Neural cell (in vitro differentiated cells): ENCODE results near the gene LONRF3. TPM values are rescaled to one million over a fixed set of nuclear protein-coding genes. Genes with fewer than 3 reads are reported as not detected.

ENCODE experiments used
- H2AFZ ChIP-seq: fragments of 200-600, 300-800 bp; sonication (generic), shearing (Covaris generic); 2 replicates; pipeline ENCODE4 v1.6.0; 2014; ENCODE audit warnings: low read depth, mild to moderate bottlenecking, antibody characterized with exemption, low read length, moderate library complexity
- H3F3A ChIP-seq: fragments of 200-600 bp; shearing (Covaris generic); 2 replicates; pipeline ENCODE4 v1.6.1; 2016; ENCODE audit warnings: mild to moderate bottlenecking, moderate library complexity, mixed read lengths, antibody characterized with exemption, low read length; ENCODE audit not compliant: insufficient read depth, poor library complexity, severe bottlenecking
- H3K27ac ChIP-seq: fragments of 200-600, 300-800 bp; sonication (generic), shearing (Covaris generic); 2 replicates; pipeline ENCODE4 v1.5.1; 2014; ENCODE audit warnings: mild to moderate bottlenecking, low read length, moderate library complexity
- H3K27me3 ChIP-seq: fragments of 300-800, 200-600 bp; sonication (generic), shearing (Covaris generic); 2 replicates; pipeline ENCODE4 v1.6.0; 2014; ENCODE audit warnings: mild to moderate bottlenecking, low read depth, low read length, moderate library complexity; ENCODE audit not compliant: insufficient read depth
- H3K36me3 ChIP-seq: fragments of 300-800, 200-600 bp; sonication (generic), shearing (Covaris generic); 2 replicates; pipeline ENCODE4 v1.5.1; 2014; ENCODE audit warnings: mild to moderate bottlenecking, antibody characterized with exemption, low read length, moderate library complexity; ENCODE audit not compliant: insufficient read depth
- H3K4me2 ChIP-seq: fragments of 300-800, 200-600 bp; sonication (generic), shearing (Covaris generic); 2 replicates; pipeline ENCODE4 v1.6.0; 2014; ENCODE audit warnings: mild to moderate bottlenecking, low read length
- H3K4me3 ChIP-seq: fragments of 300-800, 200-600 bp; sonication (generic), shearing (Covaris generic); 2 replicates; pipeline ENCODE4 v1.5.1; 2014; ENCODE audit warnings: mild to moderate bottlenecking, low read length, moderate library complexity
- H3K79me2 ChIP-seq: fragments of 200-600 bp; shearing (Covaris generic); replicated peaks from 2 replicates; pipeline ENCODE4 v1.6.0; 2014; ENCODE audit warnings: mild to moderate bottlenecking, low read length, moderate library complexity; ENCODE audit not compliant: insufficient read depth
- H3K9ac ChIP-seq: fragments of 300-800, 200-600 bp; sonication (generic), shearing (Covaris generic); 2 replicates; pipeline ENCODE4 v1.6.1; 2016; ENCODE audit warnings: mild to moderate bottlenecking, low read length, mixed read lengths
- H3K9me2 ChIP-seq: fragments of 200-600 bp; shearing (Covaris generic); 2 replicates; pipeline ENCODE4 v1.6.1; 2016; ENCODE audit warnings: mild to moderate bottlenecking, low read length, mixed read lengths; ENCODE audit not compliant: insufficient read depth
- H3K9me3 ChIP-seq: fragments of 200-600, 300-800 bp; sonication (generic), shearing (Covaris generic); 2 replicates; pipeline ENCODE4 v1.6.1; 2016; ENCODE audit warnings: mild to moderate bottlenecking, mixed run types, low read length, moderate library complexity, mixed read lengths
- H4K20me1 ChIP-seq: fragments of 200-600 bp; shearing (Covaris generic); 2 replicates; pipeline ENCODE4 v1.6.1; 2016; ENCODE audit warnings: mild to moderate bottlenecking, mixed run types; ENCODE audit not compliant: insufficient read depth
- EP300 ChIP-seq: fragments of 450-650 bp; conservative IDR thresholded peaks from 2 replicates; pipeline ENCODE4 v1.6.1; 2014; ENCODE audit warnings: antibody characterized with exemption, mild to moderate bottlenecking, moderate library complexity; ENCODE audit not compliant: poor library complexity, severe bottlenecking
- EZH2 ChIP-seq: fragments of 200-600, 300-800 bp; shearing (Covaris generic), sonication (generic); IDR thresholded peaks from 2 replicates; pipeline ENCODE4 v1.6.1; 2014; ENCODE audit warnings: antibody characterized with exemption, low read length, borderline replicate concordance, mild to moderate bottlenecking; ENCODE audit not compliant: insufficient read depth, poor library complexity, severe bottlenecking
- MXI1 ChIP-seq: fragments of 450-650 bp; conservative IDR thresholded peaks from 2 replicates; pipeline ENCODE4 v1.6.1; 2014; ENCODE audit warnings: antibody characterized with exemption, mild to moderate bottlenecking; ENCODE audit not compliant: poor library complexity, severe bottlenecking
- POLR2AphosphoS5 ChIP-seq: IDR thresholded peaks from 2 replicates; pipeline ENCODE4 v1.6.1; 2012
- RAD21 ChIP-seq: fragments of 450-650 bp; conservative IDR thresholded peaks from 2 replicates; pipeline ENCODE4 v1.6.1; 2014; ENCODE audit warnings: antibody characterized with exemption, mild to moderate bottlenecking, moderate library complexity
- SMC3 ChIP-seq: fragments of 450-650 bp; conservative IDR thresholded peaks from 2 replicates; pipeline ENCODE4 v1.6.1; 2014; ENCODE audit warnings: antibody characterized with exemption, mild to moderate bottlenecking, moderate library complexity; ENCODE audit not compliant: poor library complexity
- TAF1 ChIP-seq: IDR thresholded peaks from 2 replicates; pipeline ENCODE4 v1.6.1; 2012; ENCODE audit warnings: low read depth
- polyA plus RNA-seq: library from polyadenylated mRNA; depleted of rRNA; stranded (reverse); fragments of >200 nt; gene quantifications from 2 replicates; pipeline ENCODE4 v1.2.3, GENCODE V29; 2014
- TF ChIP-seq, protein P1 (sequence below): fragments of 450-650 bp; IDR thresholded peaks from 2 replicates; pipeline ENCODE4 v1.5.1; 2014; ENCODE audit warnings: antibody characterized with exemption, mild to moderate bottlenecking, moderate library complexity; ENCODE audit not compliant: poor library complexity, severe bottlenecking
- TF ChIP-seq, protein P2 (sequence below): IDR thresholded peaks from 2 replicates; pipeline ENCODE4 v1.6.1; 2012; ENCODE audit warnings: borderline replicate concordance

LONRF3 gene
- polyA plus RNA-seq, 1 donor from 2014 or later, result 0.41 TPM

DNA sequence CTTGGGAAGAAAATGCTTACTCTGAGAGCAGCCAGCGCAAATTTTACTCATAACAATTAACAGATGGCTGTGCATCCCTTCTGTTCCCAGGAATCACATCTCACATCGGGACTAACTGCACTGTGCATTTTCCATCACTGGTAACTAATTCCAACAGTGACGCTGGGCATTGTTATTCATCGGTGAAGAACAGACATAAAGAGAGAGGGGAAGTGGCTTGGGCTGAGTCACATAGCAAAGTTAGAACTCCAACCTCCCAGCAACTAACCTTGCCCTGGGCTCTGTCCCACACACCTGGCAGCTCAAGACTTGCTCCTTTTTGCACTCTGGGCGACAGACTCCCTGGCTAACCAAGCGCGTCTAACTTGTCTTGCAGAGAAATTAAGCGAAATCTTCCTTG, 6.4 kb upstream of the LONRF3 start:
- Histone ChIP-seq H3K9me2 (no peaks in the 10 kb centered on the region), H3K27ac (no peak overlapping the region), H3K36me3 (no peaks in the 10 kb centered on the region), H3K9me3 (no peaks in the 10 kb centered on the region), H4K20me1 (no peaks in the 10 kb centered on the region), H3K4me2 (no peak overlapping the region), H2AFZ (no peak overlapping the region), H3K79me2 (no peaks in the 10 kb centered on the region), H3K9ac (no peak overlapping the region), H3K27me3 (peaks cover 22% of the 10 kb centered on the region), H3K4me3 (no peak overlapping the region), H3F3A (no peaks in the 10 kb centered on the region)
- TF ChIP-seq EZH2, result no peak
- no peak for TF ChIP-seq RAD21
- TF ChIP-seq TAF1, result no peak
- TF ChIP-seq MXI1, result no peak
- TF ChIP-seq, protein P1, sequence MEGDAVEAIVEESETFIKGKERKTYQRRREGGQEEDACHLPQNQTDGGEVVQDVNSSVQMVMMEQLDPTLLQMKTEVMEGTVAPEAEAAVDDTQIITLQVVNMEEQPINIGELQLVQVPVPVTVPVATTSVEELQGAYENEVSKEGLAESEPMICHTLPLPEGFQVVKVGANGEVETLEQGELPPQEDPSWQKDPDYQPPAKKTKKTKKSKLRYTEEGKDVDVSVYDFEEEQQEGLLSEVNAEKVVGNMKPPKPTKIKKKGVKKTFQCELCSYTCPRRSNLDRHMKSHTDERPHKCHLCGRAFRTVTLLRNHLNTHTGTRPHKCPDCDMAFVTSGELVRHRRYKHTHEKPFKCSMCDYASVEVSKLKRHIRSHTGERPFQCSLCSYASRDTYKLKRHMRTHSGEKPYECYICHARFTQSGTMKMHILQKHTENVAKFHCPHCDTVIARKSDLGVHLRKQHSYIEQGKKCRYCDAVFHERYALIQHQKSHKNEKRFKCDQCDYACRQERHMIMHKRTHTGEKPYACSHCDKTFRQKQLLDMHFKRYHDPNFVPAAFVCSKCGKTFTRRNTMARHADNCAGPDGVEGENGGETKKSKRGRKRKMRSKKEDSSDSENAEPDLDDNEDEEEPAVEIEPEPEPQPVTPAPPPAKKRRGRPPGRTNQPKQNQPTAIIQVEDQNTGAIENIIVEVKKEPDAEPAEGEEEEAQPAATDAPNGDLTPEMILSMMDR, result no peak
- TF ChIP-seq SMC3, result no peak
- no peak for TF ChIP-seq POLR2AphosphoS5
- TF ChIP-seq, protein P2, sequence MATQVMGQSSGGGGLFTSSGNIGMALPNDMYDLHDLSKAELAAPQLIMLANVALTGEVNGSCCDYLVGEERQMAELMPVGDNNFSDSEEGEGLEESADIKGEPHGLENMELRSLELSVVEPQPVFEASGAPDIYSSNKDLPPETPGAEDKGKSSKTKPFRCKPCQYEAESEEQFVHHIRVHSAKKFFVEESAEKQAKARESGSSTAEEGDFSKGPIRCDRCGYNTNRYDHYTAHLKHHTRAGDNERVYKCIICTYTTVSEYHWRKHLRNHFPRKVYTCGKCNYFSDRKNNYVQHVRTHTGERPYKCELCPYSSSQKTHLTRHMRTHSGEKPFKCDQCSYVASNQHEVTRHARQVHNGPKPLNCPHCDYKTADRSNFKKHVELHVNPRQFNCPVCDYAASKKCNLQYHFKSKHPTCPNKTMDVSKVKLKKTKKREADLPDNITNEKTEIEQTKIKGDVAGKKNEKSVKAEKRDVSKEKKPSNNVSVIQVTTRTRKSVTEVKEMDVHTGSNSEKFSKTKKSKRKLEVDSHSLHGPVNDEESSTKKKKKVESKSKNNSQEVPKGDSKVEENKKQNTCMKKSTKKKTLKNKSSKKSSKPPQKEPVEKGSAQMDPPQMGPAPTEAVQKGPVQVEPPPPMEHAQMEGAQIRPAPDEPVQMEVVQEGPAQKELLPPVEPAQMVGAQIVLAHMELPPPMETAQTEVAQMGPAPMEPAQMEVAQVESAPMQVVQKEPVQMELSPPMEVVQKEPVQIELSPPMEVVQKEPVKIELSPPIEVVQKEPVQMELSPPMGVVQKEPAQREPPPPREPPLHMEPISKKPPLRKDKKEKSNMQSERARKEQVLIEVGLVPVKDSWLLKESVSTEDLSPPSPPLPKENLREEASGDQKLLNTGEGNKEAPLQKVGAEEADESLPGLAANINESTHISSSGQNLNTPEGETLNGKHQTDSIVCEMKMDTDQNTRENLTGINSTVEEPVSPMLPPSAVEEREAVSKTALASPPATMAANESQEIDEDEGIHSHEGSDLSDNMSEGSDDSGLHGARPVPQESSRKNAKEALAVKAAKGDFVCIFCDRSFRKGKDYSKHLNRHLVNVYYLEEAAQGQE, result no peak
- no peak for TF ChIP-seq EP300

DNA sequence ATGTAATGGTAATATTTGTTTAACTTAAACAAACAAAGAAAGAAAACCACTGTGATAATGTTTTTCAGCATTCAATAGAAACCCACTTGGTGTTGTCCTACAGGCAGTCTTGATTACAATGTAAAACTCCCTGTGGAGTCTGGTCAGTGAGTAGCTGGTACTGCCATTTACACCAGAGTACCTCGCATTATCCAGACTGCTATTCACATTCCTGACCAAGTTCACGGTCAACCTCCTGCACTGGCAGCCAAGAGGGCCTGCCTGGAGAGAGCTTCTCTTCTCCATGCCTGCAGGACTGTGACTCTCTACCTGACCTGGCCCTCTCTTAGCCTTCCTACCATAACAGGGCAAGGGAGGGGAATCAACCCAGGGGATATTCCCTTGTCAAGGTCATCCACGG, 2.9 kb upstream of the LONRF3 start:
- H3F3A ChIP-seq, result no peaks in the 10 kb centered on the region
- peaks cover 58% of the 10 kb centered on the region for H3K27me3 ChIP-seq
- H3K9me3 ChIP-seq, result no peaks in the 10 kb centered on the region
- no peak overlapping the region for H3K4me3 ChIP-seq
- H3K9ac ChIP-seq, result no peak overlapping the region
- TF ChIP-seq, protein P1, result no peak
- TF ChIP-seq EP300, result no peak
- TF ChIP-seq RAD21, result no peak
- no peak for TF ChIP-seq TAF1
- TF ChIP-seq, protein P2, result no peak
- TF ChIP-seq EZH2, result no peak
- H3K79me2 ChIP-seq, result no peaks in the 10 kb centered on the region
- H2AFZ ChIP-seq, result no peak overlapping the region
- H3K9me2 ChIP-seq, result no peaks in the 10 kb centered on the region
- H3K27ac ChIP-seq, result no peak overlapping the region
- H4K20me1 ChIP-seq, result no peaks in the 10 kb centered on the region
- no peak overlapping the region for H3K4me2 ChIP-seq
- H3K36me3 ChIP-seq, result no peaks in the 10 kb centered on the region
